Activated CD4-positive, alpha-beta T cell treated with anti-CD3 and anti-CD28 coated beads, Interleukin-2, amount 10 ng/mL, durations not matched to agents 24 days and 14 days (primary cell): ENCODE measurements around the gene H3-3A. TPM values are rescaled to one million over a fixed set of nuclear protein-coding genes. Genes with fewer than 3 reads are reported as not detected.

ENCODE experiments used
- DNase-seq: peaks from one replicate; pipeline ENCODE4 v3.0.0; 2022
- H3K27ac Mint-ChIP-seq: one replicate; pipeline ENCODE4 v1.8.0; 2022; ENCODE audit warnings: mild to moderate bottlenecking, mixed read lengths
- H3K27me3 Mint-ChIP-seq: one replicate; pipeline ENCODE4 v1.8.0; 2022; ENCODE audit warnings: mixed read lengths
- H3K36me3 Mint-ChIP-seq: one replicate; pipeline ENCODE4 v1.8.0; 2022; ENCODE audit warnings: low read depth, mild to moderate bottlenecking, mixed read lengths
- H3K4me1 Mint-ChIP-seq: one replicate; pipeline ENCODE4 v1.8.0; 2021; ENCODE audit warnings: mixed read lengths
- H3K4me3 Mint-ChIP-seq: one replicate; pipeline ENCODE4 v1.8.0; 2022; ENCODE audit warnings: mild to moderate bottlenecking, moderate library complexity, mixed read lengths
- H3K9me3 Mint-ChIP-seq: one replicate; pipeline ENCODE4 v1.8.0; 2021; ENCODE audit warnings: mixed read lengths
- intact Hi-C: fragments of 100-400 bp; cut with micrococcal nuclease; formaldehyde crosslinking; loops from one replicate; pipeline ENCODE4 v1.15.1; 2023
- total RNA-seq: library from RNA; stranded (reverse); gene quantifications from 2 replicates; pipeline ENCODE4 v1.2.3, GENCODE V29; 2022

Gene H3-3A
- total RNA-seq, 1 donor from 2014 or later = 390 TPM

DNA sequence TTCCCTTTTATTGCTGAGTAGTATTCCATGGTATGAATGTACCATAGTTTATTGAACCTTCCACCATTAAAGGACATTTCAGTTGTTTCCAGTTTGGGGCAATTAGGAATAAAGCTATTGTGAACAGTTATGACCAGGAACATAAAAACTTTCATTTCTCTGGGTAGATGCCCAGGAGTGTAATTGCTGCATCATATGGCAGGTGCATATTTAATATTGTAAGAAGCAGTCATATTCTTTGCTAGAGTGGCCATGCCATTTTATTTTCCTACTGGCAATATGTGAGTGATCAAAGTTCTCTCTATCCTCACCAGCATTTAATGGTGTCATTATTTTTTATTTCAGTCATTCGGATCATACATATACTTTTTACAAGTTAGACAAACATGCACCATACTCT, 23.9 kb upstream of the H3-3A start:
- Mint-ChIP-seq H3K4me3 (no peak overlapping the region), H3K36me3 (no peaks in the 10 kb centered on the region), H3K9me3 (no peaks in the 10 kb centered on the region), H3K4me1 (no peaks in the 10 kb centered on the region), H3K27me3 (peaks cover 6% of the 10 kb centered on the region), H3K27ac (no peak overlapping the region)
- intact Hi-C loops = no loop called here
- no peak for DNase-seq

DNA sequence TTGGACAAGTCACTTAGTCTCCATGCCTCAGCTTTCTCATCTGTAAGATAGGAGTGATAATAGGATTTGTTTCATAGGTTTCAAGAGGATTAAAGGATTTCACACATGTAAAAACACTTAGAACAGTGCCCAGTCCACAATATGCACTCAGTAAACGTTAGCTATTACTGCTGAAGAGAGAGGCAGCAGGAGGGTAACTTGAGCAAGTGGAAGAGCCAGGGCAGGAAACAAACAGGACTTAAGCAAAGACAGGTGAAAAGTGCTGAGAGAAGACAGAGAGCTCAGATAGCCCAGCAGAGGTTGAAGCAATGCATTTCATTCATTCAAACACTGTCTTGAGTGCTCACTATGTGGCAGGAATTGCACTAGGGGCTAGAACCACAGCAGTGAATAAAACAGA, 21.1 kb upstream of the H3-3A start:
- Mint-ChIP-seq H3K27ac (no peak overlapping the region), H3K36me3 (no peaks in the 10 kb centered on the region), H3K4me1 (no peaks in the 10 kb centered on the region), H3K9me3 (no peaks in the 10 kb centered on the region), H3K27me3 (peaks cover 6% of the 10 kb centered on the region), H3K4me3 (no peak overlapping the region)
- DNase-seq = no peak
- intact Hi-C loops = no loop called here

DNA sequence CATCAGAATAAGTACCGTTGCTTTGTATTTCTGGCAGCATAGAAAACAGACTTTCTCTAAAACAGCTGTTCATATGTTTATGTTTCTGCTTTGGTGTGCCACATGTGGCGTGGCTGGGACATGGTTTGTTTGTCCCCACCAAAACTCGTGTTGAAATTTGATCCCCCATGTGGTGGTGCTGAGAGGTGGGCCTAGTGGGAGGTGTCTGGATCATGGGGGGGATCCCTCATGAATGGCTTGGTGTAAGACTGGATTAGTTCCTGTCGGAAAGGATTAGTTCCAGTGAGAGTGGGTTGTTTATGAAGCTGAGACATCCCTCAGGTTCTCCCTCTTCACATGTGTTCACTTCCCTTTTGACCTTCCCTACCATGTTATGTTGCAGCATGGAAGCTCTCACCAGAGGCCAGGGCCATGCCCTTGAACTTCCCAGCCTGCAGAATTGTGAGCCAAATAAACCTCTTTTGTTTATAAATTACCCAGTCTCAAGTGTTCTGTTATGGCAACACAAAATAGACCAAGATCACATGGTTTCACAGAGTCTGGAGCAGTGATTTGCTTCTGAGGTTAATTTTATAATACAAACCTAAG, 17.9 kb upstream of the H3-3A start:
- no peaks in the 10 kb centered on the region for H3K36me3 Mint-ChIP-seq
- no peak overlapping the region for H3K27ac Mint-ChIP-seq
- H3K9me3 Mint-ChIP-seq = no peaks in the 10 kb centered on the region
- no peak for DNase-seq
- H3K4me3 Mint-ChIP-seq = no peak overlapping the region
- H3K4me1 Mint-ChIP-seq = no peaks in the 10 kb centered on the region
- intact Hi-C loops = no loop called here
- peaks cover 10% of the 10 kb centered on the region for H3K27me3 Mint-ChIP-seq

DNA sequence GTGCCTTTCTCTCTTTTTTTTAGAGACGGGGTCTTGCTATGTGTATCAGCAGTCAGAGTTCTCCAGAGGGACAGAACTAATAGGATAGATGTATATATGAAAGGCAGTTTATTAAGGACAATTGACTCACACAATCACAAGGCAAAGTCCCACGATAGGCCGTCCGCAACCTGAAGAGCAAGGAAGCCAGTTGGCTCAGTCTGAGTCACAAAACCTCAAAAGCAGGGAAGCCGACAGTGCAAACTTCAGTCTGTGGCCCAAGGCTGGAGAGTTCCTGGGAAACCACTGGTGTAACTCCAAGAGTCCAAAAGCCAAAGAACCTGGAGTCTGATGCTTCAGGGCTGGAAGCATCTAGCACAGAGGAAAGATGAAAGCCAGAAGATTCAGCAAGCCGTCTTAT, 16.3 kb upstream of the H3-3A start:
- Mint-ChIP-seq H3K27ac (no peak overlapping the region), H3K27me3 (peaks cover 7% of the 10 kb centered on the region), H3K9me3 (no peaks in the 10 kb centered on the region), H3K4me1 (no peaks in the 10 kb centered on the region), H3K36me3 (no peaks in the 10 kb centered on the region), H3K4me3 (no peak overlapping the region)
- DNase-seq = no peak
- intact Hi-C loops = no loop called here

DNA sequence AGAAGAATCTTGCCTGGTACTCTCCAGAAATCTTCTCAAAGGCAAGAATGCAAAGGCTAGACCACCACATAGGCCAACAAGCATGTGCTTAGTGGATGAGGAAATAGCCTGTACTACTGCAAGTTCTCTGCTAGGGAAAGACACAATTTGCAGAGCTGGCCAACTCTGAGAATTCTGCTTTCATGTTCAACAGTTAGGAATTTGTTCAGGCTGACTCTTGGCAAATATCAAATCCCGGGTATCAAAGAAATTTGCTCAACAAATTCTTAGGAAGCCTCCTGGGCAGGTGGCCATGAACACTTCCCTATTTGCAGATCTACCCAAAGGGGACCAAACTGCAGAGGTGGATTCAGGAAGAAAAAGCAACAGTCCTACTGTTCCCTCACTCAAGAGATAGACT, 15.0 kb upstream of the H3-3A start:
- H3K4me1 Mint-ChIP-seq = no peaks in the 10 kb centered on the region
- DNase-seq = no peak
- no peaks in the 10 kb centered on the region for H3K36me3 Mint-ChIP-seq
- no peak overlapping the region for H3K27ac Mint-ChIP-seq
- H3K4me3 Mint-ChIP-seq = no peak overlapping the region
- intact Hi-C loops = no loop called here
- peaks cover 5% of the 10 kb centered on the region for H3K27me3 Mint-ChIP-seq
- H3K9me3 Mint-ChIP-seq = no peaks in the 10 kb centered on the region

DNA sequence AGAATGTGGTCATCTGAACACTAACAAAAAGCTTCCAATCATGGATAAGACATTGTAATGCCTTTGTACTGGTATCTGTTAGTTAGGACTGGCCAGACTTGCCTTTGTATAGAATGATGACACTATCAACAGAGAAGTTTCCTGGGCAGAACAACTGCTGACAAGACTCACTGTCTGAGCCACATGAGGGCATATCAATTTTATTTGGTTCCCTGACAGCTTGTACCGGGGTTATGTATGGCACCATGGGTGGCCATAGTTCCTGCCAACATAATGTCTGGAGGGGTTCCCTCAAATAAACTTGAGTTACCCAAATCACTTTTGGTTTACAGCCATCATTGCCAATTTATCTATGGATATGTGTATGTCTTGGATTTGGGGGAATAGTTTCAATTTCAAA, 13.6 kb upstream of the H3-3A start:
- Mint-ChIP-seq H3K27ac (no peak overlapping the region), H3K9me3 (no peaks in the 10 kb centered on the region), H3K4me1 (no peaks in the 10 kb centered on the region), H3K36me3 (no peaks in the 10 kb centered on the region), H3K27me3 (peaks cover 5% of the 10 kb centered on the region), H3K4me3 (no peak overlapping the region)
- intact Hi-C loops = no loop called here
- no peak for DNase-seq

DNA sequence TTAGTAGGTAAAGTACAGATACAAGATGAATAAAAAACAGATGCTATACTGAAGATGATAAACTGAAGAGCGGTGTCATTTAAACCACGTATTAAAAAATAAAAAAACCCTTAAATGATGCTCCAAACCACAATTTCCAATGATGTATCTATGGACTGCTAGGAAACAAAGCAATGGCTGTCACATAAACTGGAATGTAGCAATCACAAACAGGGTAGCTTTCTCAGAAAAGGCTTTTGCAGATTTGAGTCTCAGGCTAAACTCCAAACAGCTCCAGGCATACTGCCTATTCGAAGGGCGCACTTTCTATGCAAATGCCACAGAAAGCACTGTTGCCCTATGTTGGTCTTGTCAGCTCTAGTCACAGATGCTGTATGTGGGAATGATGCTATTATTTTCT, 12.4 kb upstream of the H3-3A start:
- intact Hi-C loops = no loop called here
- no peak for DNase-seq
- peaks cover 5% of the 10 kb centered on the region for H3K27me3 Mint-ChIP-seq
- H3K4me1 Mint-ChIP-seq = no peaks in the 10 kb centered on the region
- H3K9me3 Mint-ChIP-seq = no peaks in the 10 kb centered on the region
- H3K27ac Mint-ChIP-seq = no peak overlapping the region
- H3K4me3 Mint-ChIP-seq = no peak overlapping the region
- H3K36me3 Mint-ChIP-seq = no peaks in the 10 kb centered on the region

DNA sequence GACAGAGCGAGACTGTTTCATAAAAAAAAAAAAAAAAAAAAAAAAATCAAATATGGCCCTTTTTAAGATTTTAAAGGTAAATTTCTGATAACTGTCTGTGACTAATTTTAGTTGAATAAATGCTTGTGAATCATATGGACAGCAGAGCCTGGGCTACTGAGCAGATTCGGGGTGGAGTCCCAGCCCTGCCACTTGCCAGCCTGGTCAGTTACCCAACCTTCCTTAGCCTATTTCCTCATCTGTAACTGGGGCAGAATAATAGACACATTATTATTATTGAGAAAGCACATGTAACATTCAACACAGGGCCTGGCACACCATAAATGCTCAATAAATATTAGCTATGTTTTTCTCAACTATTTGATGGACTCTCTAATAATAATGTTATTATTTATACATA, 11.2 kb upstream of the H3-3A start:
- Mint-ChIP-seq H3K4me3 (no peak overlapping the region), H3K9me3 (no peaks in the 10 kb centered on the region), H3K27ac (no peak overlapping the region), H3K27me3 (peaks cover 5% of the 10 kb centered on the region), H3K4me1 (no peaks in the 10 kb centered on the region), H3K36me3 (peaks cover 3% of the 10 kb centered on the region)
- intact Hi-C loops = no loop called here
- DNase-seq = no peak

DNA sequence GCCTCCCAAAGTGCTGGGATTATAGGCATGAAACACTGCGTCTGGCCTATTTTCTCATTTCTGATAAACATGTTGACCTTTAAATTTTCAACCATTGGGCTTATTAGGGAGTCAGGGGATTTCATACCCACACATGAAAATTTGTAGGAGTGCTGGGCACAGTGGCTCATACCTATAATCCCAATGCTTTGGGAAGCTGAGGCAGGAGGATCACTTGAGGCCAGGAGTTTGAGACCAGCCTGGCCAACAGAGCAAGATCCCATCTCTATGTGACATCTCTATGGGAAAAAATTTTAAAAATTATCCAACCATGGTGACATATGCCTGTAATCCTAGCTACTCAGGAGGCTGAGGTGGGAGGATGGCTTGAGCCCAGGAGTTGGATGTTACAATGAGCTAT, 10.5 kb upstream of the H3-3A start:
- Mint-ChIP-seq H3K27me3 (peaks cover 5% of the 10 kb centered on the region), H3K4me1 (no peaks in the 10 kb centered on the region), H3K27ac (no peak overlapping the region), H3K4me3 (no peak overlapping the region), H3K9me3 (no peaks in the 10 kb centered on the region), H3K36me3 (peaks cover 4% of the 10 kb centered on the region)
- DNase-seq = no peak
- intact Hi-C loops = no loop called here

DNA sequence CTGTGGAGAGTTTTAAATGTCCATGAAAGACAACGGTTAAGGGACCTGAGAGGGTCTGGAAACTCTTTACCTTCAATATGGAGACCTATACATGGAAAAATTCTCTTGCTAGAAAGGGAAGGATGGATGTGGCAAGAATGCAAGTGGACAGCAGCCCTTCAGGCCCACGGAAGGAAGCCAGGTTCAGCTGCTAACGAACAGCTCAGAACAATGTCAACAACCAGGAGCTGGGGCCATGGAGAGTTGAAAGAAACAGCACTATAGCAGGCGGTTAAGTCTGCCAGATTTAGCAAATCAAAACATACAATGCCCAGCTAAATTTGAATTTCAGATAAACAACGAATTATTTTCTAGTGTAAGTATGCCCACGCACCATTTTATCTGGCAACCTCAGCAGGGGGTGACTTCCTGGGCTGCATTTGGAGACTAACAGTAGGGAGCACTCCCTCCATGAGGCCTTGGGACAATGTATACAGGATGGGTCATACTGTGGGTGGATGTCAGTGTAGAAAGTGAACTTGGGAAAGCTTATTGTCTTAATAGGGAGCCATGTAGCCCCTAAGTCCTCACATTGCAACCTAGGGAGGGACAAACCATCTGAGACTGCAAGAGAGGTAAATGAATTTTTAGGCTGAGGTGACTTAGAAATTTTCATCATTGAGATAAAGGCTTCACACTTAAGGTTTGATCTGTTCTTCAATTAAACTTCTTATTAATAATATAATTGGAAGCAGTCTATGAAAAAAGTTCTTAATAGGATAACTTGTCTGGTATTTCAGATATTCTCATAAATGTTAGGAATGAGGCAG, 7.8 kb upstream of the H3-3A start:
- intact Hi-C loops = no loop called here
- H3K4me1 Mint-ChIP-seq = no peaks in the 10 kb centered on the region
- H3K27me3 Mint-ChIP-seq = no peaks in the 10 kb centered on the region
- H3K4me3 Mint-ChIP-seq = no peak overlapping the region
- H3K27ac Mint-ChIP-seq = no peak overlapping the region
- H3K9me3 Mint-ChIP-seq = no peaks in the 10 kb centered on the region
- peaks cover 15% of the 10 kb centered on the region for H3K36me3 Mint-ChIP-seq
- DNase-seq = no peak

DNA sequence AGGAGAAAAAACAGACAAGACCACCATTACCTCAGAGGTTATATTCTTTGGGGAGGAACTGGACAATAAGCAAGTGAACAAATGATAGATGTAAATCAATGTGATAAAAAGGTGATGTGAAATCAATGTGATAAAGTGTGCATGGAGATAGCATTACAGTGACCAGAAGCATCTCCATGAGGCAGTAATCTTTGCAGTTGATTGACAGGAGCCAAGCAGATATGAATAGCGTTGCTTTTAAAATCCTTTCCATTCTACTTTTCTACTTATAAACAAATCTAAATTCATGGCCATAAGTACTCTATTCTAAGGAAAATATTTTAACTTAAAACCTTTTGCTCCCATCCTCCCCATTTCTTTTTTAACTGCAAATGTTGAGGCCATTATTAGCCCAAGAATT, 2.8 kb upstream of the H3-3A start:
- DNase-seq = no peak
- Mint-ChIP-seq H3K27me3 (no peaks in the 10 kb centered on the region), H3K4me3 (no peak overlapping the region), H3K9me3 (no peaks in the 10 kb centered on the region), H3K4me1 (peaks cover 9% of the 10 kb centered on the region), H3K27ac (no peak overlapping the region), H3K36me3 (peaks cover 24% of the 10 kb centered on the region)
- intact Hi-C loops = no loop called here

DNA sequence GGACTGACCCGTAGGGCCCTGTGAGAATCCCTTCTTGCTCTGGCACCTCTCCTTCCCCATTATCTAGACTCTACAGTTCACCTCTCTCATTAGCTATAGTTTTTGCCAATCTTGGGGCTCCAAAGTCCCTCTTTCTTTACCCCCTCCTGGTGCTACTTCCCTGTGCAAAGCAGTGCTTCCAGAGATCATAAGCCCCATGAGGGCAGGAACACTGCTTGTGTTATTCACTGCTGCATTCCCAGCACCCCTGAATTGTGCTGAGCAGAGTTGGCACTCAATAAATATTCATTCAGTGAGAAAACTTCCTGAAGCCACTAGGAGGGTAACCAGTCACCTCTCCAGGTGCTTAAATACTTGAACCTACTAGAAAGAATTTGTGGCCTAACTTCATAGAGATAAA, 2.1 kb upstream of the H3-3A start:
- intact Hi-C loops = no loop called here
- no peak overlapping the region for H3K4me3 Mint-ChIP-seq
- peaks cover 28% of the 10 kb centered on the region for H3K36me3 Mint-ChIP-seq
- no peak for DNase-seq
- no peaks in the 10 kb centered on the region for H3K9me3 Mint-ChIP-seq
- H3K4me1 Mint-ChIP-seq = peaks cover 14% of the 10 kb centered on the region
- H3K27me3 Mint-ChIP-seq = no peaks in the 10 kb centered on the region
- no peak overlapping the region for H3K27ac Mint-ChIP-seq

DNA sequence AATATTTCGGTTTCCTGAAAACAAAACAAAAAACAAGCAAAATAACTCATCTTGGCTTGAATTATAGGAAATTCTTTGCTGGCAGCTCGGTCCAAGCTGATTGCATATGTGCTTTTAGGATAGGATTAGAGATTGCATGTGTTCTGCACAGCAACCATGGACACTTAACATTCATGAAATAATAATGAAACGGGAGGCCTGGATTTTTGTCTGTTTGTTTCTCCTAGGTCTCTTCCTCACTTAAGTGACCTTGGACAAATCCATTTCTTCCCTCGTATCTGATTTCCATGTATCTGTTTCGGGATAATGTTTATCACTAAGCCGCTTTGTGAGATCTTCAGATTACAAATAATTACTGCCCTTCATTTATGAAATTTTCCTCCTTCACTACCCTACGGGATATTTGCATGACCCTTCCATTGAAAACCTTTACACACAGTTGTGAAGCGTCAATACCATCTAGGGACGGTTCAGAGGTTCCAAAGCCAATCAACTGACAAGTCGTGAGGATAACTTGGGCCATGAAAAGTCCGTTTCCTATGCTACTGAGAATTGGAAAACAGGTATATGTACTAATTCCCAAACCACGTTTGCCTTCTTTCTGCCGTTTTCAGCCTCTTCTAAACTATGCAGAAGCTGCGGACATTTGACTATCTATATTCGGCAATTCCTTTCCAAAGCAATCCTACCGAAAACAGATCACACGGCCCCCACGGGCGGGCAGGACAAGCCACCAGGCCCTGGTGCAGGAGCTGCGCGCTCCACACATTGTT, 1.3 kb upstream of the H3-3A start:
- no peaks in the 10 kb centered on the region for H3K27me3 Mint-ChIP-seq
- intact Hi-C loops = no loop called here
- peaks cover 21% of the 10 kb centered on the region for H3K4me1 Mint-ChIP-seq
- DNase-seq = no peak
- peak overlapping the region; percentile 83 for H3K4me3 Mint-ChIP-seq
- peak overlapping the region; percentile 73 for H3K27ac Mint-ChIP-seq
- H3K9me3 Mint-ChIP-seq = no peaks in the 10 kb centered on the region
- H3K36me3 Mint-ChIP-seq = peaks cover 34% of the 10 kb centered on the region

DNA sequence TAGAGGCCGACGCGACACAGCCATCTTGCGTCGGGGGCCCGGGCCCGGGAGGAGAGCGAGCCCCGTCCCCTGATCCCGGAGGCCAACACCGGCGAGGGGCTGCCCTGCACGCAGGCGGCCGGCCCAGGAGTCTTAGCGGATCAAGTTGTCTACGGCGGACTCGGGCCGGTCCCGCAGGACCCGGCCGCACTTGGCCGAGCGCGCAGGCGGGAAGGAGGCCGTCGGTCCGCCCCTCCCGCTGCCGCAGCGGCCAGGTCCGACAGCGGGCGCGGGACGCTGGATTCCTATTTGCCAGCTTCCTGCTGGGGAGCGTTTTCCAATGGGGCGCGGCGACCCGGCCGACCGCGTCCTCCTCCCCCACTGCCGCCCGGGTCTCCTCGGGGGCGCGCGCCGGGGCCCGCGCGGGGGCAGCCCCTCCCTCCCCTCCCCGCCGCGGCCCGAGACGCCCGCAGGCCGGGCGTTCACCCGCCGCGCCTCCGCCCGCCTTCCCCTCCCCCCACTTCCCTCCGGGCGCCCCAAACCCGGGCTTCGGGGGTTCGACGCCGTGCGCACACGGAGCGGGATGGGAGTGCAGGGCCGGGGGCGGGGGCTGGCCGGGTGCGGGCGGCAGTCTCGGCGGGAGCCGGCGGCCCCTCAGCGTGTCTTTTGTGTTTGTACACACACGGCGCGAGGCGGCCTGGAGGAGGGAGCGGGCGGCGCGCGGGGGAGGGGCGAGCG, 517 bp upstream of the H3-3A start:
- DNase-seq = no peak
- intact Hi-C loops = loop anchor here (1.0 to 2.0 kb wide), 8 partner anchors 63 to 635 kb away; partner anchors contain the start of genes ACBD3, LIN9, PYCR2 and SDE2
- Mint-ChIP-seq H3K27ac (peak overlapping the region; percentile 73), H3K36me3 (peaks cover 37% of the 10 kb centered on the region), H3K9me3 (no peaks in the 10 kb centered on the region), H3K4me3 (peak overlapping the region; percentile 99), H3K27me3 (no peaks in the 10 kb centered on the region), H3K4me1 (peaks cover 25% of the 10 kb centered on the region)
